DOHH2 (cell line): Measurements from ENCODE around the gene SRBD1.

ENCODE experiments used
- CTCF ChIP-seq: fragments of 200-600 bp; sonication (generic); IDR thresholded peaks from one replicate; pipeline ENCODE4 v1.5.1; 2014; ENCODE audit warnings: antibody characterized with exemption, mild to moderate bottlenecking, low read depth, low read length; ENCODE audit not compliant: poor library complexity, severe bottlenecking
- EZH2phosphoT487 ChIP-seq: fragments of 200-600 bp; sonication (generic); IDR thresholded peaks from 2 replicates; pipeline ENCODE4 v1.6.1; 2017; ENCODE audit warnings: borderline replicate concordance, mild to moderate bottlenecking, antibody characterized with exemption, low read length, moderate library complexity, mixed read lengths

- TF ChIP-seq CTCF (no peak), EZH2phosphoT487 (no peak)
Observed at GRCh38 chr2:45570671-45571334, 40.3 kb downstream of the SRBD1 start.
